HG03025 (cell line): ENCODE results near the gene NCAPH2.

ENCODE experiments used
- ATAC-seq: cut with Tn5 transposase; IDR thresholded peaks from one replicate; pipeline ENCODE4 v1.9.1; 2021; ENCODE audit warnings: mild to moderate bottlenecking, moderate library complexity; ENCODE audit not compliant: unreplicated experiment, low FRiP score

NCAPH2 gene

GRCh38 chr22:50488886-50489285, 19.1 kb upstream of the NCAPH2 start:
- no peak for ATAC-seq

GRCh38 chr22:50489363-50490243, 18.4 kb upstream of the NCAPH2 start:
- no peak for ATAC-seq

DNA sequence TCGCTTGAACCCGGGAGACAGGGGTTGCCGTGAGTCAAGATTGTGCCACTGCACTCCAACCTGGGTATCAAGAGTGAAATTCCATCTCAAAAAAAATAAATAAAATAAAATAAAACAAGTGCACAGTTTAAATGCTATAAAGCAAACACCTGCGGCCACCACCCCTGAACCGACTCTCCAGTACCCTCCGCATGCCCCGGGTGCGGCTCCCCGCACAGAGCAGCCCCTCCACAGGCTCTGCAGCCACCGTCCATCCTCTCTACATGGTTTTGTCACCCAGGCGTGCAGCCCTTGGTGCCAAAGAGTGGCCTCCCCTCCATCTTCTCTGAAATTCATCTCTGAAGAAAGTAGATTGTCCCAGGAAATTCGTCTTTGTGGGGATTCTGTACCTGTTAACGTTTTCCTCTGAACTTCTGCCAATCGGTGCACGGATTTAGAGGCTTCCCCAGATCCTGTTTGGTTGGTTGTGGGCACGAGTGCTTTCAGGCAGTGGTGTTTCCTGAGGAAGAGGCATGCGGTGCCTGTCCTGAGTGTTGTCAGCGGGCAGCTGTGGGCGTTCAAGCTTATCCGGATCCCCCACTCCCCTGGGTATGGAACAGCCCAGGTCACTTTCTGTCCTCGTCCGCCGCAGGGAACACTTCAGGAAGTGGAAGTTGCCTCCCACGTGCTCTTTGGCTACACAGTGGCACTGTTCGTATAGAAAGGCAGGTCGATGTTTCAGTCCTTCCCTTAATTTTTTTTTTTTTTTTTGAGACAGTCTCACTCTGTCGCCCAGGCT, 17.3 kb upstream of the NCAPH2 start:
- no peak for ATAC-seq

DNA sequence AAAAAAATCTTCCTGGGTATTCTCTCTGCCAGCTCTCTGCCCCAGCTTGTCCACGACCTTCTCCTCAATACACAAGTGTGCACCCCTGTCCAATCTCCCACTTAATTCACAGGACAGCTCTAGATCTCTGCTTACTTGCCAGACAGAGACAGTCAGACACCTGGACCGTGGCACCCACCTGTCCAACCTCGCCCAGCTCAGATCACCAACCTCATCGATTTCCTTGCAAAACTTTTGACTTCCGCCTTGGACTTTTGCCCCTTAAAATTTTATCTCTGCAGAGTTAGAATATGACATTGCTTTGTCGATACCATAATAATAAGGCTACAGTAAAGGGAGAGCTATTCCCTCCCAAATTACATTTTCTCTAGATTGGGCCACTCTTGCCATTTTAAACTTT, 10.9 kb upstream of the NCAPH2 start:
- no peak for ATAC-seq

- ATAC-seq = no peak
Measured at GRCh38 chr22:50498322-50498890, 9.6 kb upstream of the NCAPH2 start.

DNA sequence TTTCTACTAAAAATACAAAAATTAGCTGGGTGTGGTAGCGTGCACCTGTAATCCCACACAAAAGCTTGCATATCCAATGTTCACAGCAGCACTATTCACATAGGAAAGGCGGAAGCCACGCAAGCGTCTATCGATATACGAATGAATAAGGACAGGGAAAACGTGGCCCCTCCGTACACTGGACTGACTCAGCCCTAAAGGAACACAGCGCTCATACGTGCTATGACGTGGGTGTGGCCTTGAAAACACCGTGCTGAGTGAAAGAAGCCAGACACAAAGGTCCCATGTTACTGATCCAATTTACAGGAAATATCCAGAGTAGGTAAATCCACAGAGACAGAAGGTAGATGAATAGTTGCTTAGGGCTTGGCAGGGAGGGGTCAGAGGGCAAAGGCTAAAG, 7.6 kb upstream of the NCAPH2 start:
- ATAC-seq = no peak

- no peak for ATAC-seq
Measured at GRCh38 chr22:50502096-50502495, 5.9 kb upstream of the NCAPH2 start.

GRCh38 chr22:50502628-50503474, 5.2 kb upstream of the NCAPH2 start:
- ATAC-seq = no peak

DNA sequence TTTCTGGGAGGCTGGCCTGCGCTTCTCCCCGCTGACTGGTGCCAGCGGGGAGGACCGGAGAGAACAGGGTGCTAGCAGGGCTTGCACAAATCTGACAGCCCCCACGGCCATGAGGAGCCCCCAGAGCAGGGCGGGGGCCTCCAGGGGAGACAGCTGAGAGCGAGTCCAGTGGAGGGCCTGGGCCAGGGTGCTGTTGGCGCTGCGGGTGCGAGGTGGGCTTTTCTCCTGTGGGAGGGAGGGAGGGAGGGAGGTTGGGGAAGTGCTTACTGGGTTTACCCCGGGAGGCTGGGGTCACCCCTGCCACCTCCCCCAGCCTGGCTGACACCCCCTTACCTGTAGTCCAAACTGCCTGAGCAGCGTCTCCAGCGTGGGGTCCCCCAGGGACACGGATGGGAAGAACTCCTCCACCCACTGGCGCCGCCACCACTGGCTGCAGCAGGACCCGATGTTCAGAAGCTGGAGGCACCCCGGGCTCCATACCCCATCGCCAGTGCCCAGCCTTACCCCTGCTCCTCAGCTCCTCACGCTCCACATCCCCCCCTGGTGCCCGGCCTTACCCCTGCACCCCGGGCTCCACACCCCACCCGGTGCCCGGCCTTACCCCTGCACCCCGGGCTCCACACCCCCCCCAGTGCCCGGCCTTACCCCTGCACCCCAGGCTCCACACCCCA, 4.4 kb upstream of the NCAPH2 start:
- no peak for ATAC-seq

- no peak for ATAC-seq
Measured at GRCh38 chr22:50504369-50505211, 3.4 kb upstream of the NCAPH2 start.

GRCh38 chr22:50505276-50505775, 2.7 kb upstream of the NCAPH2 start:
- ATAC-seq = no peak

GRCh38 chr22:50505776-50506610, 2.0 kb upstream of the NCAPH2 start:
- no peak for ATAC-seq

DNA sequence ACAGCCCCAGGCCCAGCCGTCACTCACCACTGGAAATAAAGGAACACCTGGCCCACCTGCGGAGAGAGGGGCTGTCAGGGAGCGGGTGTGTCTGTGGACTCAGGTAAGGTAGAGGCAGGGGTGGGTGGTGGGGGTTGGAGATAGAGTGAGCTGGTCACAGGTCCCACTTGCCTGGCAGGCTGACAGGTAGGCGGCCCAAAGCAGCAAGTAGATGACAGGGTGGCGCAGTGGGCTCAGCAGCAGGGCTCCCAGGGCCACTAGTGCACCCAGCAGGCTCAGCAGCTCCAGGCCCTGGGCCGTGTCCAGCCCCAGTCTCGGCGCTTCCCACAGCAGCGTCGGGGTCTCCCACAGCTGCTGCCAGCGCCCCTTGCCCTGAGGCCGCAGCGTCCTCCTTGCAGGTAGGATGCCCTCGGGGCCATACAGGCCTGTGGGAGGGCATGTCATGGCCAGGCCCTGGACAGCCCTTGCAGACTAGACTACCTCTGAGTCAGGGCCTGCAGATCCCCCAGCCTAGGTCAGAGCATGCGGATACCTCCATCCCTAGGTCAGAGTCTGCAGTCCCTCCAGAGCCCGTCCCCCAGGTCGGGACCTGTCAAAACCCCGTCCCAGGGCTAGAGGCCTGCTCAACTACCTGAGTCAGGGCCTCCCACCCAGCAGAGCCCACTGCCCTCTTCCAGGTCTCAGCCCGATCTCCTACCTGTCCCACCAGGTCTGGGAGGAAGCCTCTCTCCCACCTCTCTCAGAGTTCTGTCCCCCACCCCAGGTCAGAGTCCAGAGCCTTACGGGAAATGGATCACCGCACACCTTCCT, 1.2 kb upstream of the NCAPH2 start:
- no peak for ATAC-seq

DNA sequence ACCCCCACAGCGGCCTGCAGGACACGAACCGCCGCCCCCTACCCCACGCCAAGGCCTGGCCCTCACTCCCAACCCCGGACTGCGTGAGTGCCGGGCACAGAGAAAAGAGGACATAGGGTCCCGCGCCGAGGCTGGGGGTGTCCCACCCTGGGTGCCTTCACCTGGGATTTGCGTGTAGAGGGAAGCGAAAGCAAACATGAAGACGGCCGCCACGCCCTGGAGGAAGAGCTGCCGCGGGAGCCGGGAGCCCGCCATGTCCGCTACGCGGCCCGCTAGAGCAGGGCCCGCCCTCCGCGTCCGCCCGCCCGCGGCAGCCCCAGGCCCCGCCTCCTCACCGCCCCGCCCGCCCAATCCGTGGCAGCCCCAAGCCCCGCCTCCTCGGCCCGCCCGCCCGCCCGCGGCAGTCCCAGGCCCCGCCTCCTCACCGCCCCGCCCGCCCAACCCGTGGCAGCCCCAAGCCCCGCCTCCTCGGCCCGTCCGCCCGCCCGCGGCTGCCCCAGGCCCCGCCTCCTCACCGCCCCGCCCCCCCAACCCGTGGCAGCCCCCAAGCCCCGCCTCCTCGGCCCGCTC, 518 bp upstream of the NCAPH2 start, which contains the start of gene LMF2:
Gene LMF2 (minus strand): TSS at position 282 of the 570 bp plus-strand sequence. CDS start 27 bp downstream, at position 255.
- ATAC-seq = peak; percentile 44

- ATAC-seq = no peak
Measured at GRCh38 chr22:50508897-50509296, 873 bp downstream of the NCAPH2 start.

DNA sequence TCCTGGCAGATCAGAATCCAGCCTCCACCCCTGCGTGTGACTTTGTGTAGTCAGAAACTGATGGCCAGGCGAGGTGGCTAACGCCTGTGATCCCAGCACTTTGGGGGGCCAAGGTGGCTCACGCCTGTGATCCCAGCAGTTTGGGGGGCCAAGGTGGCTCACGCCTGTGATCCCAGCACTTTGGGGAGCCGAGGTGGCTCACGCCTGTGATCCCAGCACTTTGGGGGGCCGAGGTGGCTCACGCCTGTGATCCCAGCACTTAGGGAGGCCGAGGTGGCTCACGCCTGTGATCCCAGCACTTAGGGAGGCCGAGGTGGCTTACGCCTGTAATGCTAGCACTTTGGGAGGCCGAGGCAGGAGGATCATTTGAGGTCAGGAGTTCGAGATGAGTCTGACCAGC, 5.2 kb downstream of the NCAPH2 start:
- no peak for ATAC-seq

- ATAC-seq = no peak
Measured at GRCh38 chr22:50516068-50516467, 8.0 kb downstream of the NCAPH2 start.
